ENCODE results near the gene PCLAF. TPM values are rescaled to one million over a fixed set of nuclear protein-coding genes. Genes with fewer than 3 reads are reported as not detected.
A peak's percentile ranks its signal among the peaks of the same experiment; 100 is the strongest.
"Not testable (repeated sequence)": the region's sequence is repeated elsewhere in the genome, so short reads cannot be mapped to it uniquely, and the experiment has no call there.

Gene PCLAF
- total RNA-seq, 2 experiments from 2014 or later: 114 to 121 TPM

DNA sequence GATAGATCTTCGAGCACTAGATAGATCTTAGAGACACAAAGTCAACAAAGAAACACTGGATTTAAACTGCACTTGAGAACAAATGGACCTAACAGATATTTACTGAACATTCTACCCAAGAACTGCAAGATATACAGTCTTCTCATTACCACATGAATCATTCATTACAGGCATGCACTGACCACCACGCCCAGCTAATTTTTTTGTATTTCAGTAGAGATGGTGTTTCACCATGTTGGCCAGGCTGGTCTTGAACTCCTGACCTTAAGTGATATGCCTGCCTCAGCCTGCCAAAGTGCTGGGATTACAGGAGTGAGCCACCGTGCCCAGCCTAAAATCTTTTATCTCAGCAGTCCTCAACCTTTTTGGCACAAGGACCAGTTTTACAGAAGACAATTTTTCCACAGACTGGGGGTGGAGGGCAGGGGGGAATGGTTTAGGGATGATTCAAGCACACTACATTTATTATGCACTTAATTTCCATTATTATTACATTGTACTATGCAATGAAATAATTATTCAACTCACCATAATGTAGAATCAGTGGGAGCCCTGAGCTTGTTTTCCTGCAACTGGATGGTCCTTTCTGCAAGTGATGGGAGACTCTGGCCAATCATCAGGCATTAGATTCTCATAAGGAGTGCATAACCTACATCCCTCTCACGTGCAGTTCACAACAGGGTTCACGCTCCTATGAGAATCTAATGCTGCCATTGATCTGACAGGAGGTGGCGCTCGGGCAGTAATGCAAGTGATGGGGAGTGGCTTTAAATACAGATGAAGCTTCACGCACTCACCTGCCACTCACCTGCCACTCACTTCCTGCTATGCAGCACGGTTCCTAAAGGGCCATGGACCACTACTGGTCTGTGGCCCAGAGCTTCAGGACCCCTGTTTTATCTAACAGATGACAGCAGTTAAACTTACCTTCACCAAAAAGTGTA, 47.0 kb downstream of the PCLAF start:
- H3K27me3 Mint-ChIP-seq: no peaks in the 10 kb centered on the region
- DNase-seq: peak; percentile 33
- H3K27ac Mint-ChIP-seq: peak overlapping the region; percentile 82
- H3K36me3 Mint-ChIP-seq (ENCODE audit: low read depth): peaks cover 15% of the 10 kb centered on the region
- H3K4me1 Mint-ChIP-seq: peaks cover 26% of the 10 kb centered on the region
- ChIA-PET CTCF (interaction anchor here (0.6 to 1.5 kb wide), 4 partner anchors 9 to 726 kb away, joined by 3 to 4 read pairs (median 3); no protein-coding TSS in a partner anchor), POLR2A (interaction anchor here (0.6 kb wide), 1 partner anchor 18 kb away, joined by 4 read pairs; no protein-coding TSS in a partner anchor)
- H3K4me3 Mint-ChIP-seq: no peak overlapping the region
- H3K9me3 Mint-ChIP-seq: no peaks in the 10 kb centered on the region

- POLR2A ChIA-PET: no interaction called here
Measured at GRCh38 chr15:64333516-64333915, 47.7 kb downstream of the PCLAF start.

DNA sequence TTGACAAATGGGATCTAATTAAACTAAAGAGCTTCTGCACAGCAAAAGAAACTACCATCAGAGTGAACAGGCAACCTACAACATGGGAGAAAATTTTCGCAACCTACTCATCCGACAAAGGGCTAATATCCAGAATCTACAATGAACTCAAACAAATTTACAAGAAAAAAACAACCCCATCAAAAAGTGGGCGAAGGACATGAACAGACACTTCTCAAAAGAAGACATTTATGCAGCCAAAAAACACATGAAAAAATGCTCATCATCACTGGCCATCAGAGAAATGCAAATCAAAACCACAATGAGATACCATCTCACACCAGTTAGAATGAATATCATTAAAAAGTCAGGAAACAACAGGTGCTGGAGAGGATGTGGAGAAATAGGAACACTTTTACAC, 49.6 kb downstream of the PCLAF start:
- H3K4me1 Mint-ChIP-seq: peaks cover 24% of the 10 kb centered on the region
- POLR2A ChIA-PET: not testable (repeated sequence)

More at GRCh38 chr15:64333516-64333915, 47.7 kb downstream of the PCLAF start:
- H3K4me1 Mint-ChIP-seq: peaks cover 26% of the 10 kb centered on the region
- CTCF ChIA-PET: interaction anchor here (1.5 kb wide), 1 partner anchor 15 kb away, joined by 4 read pairs; no protein-coding TSS in a partner anchor
- DNase-seq: no peak
- H3K4me3 Mint-ChIP-seq: no peak overlapping the region
- peak overlapping the region; percentile 82 for H3K27ac Mint-ChIP-seq
- peaks cover 11% of the 10 kb centered on the region for H3K36me3 Mint-ChIP-seq (ENCODE audit: low read depth)
- H3K27me3 Mint-ChIP-seq: no peaks in the 10 kb centered on the region
- no peaks in the 10 kb centered on the region for H3K9me3 Mint-ChIP-seq

DNA sequence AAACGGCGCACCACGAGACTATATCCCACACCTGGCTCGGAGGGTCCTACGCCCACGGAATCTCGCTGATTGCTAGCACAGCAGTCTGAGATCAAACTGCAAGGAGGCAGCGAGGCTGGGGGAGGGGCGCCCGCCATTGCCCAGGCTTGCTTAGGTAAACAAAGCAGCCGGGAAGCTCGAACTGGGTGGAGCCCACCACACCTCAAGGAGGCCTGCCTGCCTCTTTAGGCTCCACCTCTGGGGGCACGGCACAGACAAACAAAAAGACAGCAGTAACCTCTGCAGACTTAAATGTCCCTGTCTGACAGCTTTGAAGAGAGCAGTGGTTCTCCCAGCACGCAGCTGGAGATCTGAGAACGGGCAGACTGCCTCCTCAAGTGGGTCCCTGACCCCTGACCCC, 54.3 kb downstream of the PCLAF start:
- H3K4me1 Mint-ChIP-seq; H3K27me3 Mint-ChIP-seq; H3K36me3 Mint-ChIP-seq (ENCODE audit: low read depth); POLR2A ChIA-PET; H3K27ac Mint-ChIP-seq; H3K9me3 Mint-ChIP-seq; DNase-seq; H3K4me3 Mint-ChIP-seq: not testable (repeated sequence)
- CTCF ChIA-PET: interaction anchor here (0.6 kb wide), 1 partner anchor 9 kb away, joined by 4 read pairs; no protein-coding TSS in a partner anchor

More for the DNA sequence above, 49.6 kb downstream of the PCLAF start:
- H3K27ac Mint-ChIP-seq, H3K4me3 Mint-ChIP-seq, H3K9me3 Mint-ChIP-seq, DNase-seq, CTCF ChIA-PET, H3K27me3 Mint-ChIP-seq: not testable (repeated sequence)
- peaks cover 11% of the 10 kb centered on the region for H3K36me3 Mint-ChIP-seq (ENCODE audit: low read depth)

- POLR2A ChIA-PET: not testable (repeated sequence)
Measured at GRCh38 chr15:64326458-64326857, 54.8 kb downstream of the PCLAF start.

GRCh38 chr15:64324165-64324877, 56.9 kb downstream of the PCLAF start:
- no peaks in the 10 kb centered on the region for H3K9me3 Mint-ChIP-seq
- no peak overlapping the region for H3K4me3 Mint-ChIP-seq
- H3K27me3 Mint-ChIP-seq: no peaks in the 10 kb centered on the region
- H3K4me1 Mint-ChIP-seq: no peaks in the 10 kb centered on the region
- H3K27ac Mint-ChIP-seq: no peak overlapping the region
- POLR2A ChIA-PET: no interaction called here
- no peak for DNase-seq
- CTCF ChIA-PET: interaction anchor here (0.6 to 1.5 kb wide), 5 partner anchors 10 to 445 kb away, joined by 3 read pairs; no protein-coding TSS in a partner anchor
- no peaks in the 10 kb centered on the region for H3K36me3 Mint-ChIP-seq (ENCODE audit: low read depth)

More at GRCh38 chr15:64326458-64326857, 54.8 kb downstream of the PCLAF start:
- H3K36me3 Mint-ChIP-seq (ENCODE audit: low read depth); H3K9me3 Mint-ChIP-seq; DNase-seq; H3K4me3 Mint-ChIP-seq; H3K4me1 Mint-ChIP-seq; H3K27me3 Mint-ChIP-seq; H3K27ac Mint-ChIP-seq: not testable (repeated sequence)
- CTCF ChIA-PET: interaction anchor here (0.6 kb wide), 1 partner anchor 9 kb away, joined by 4 read pairs; no protein-coding TSS in a partner anchor

- no peak overlapping the region for H3K4me3 Mint-ChIP-seq
- ChIA-PET CTCF (no interaction called here), POLR2A (no interaction called here)
- H3K36me3 Mint-ChIP-seq (ENCODE audit: low read depth): peaks cover 9% of the 10 kb centered on the region
- DNase-seq: no peak
- no peak overlapping the region for H3K27ac Mint-ChIP-seq
- no peaks in the 10 kb centered on the region for H3K27me3 Mint-ChIP-seq
- H3K4me1 Mint-ChIP-seq: no peaks in the 10 kb centered on the region
- no peaks in the 10 kb centered on the region for H3K9me3 Mint-ChIP-seq
Measured at GRCh38 chr15:64315216-64315615, 66.0 kb downstream of the PCLAF start.

DNA sequence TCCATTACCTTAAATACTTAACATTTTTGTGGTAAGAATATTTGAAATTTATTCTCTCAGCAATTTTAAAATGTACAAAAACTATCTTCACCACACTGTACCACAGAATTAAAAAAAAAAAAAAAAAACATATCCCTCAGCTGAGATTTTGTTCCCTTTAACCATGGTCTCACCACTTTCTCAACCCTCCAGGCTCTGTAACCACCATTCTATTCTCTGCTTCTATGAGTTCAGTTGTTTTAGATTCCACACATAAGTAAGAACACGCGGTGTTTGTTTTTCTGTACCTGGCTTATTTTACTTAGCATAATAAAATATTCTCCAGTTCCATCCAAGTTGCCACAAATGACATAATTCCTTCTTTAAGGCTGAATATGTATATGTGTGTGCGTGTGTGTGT, 66.8 kb downstream of the PCLAF start:
- Mint-ChIP-seq H3K4me3 (no peak overlapping the region), H3K4me1 (no peaks in the 10 kb centered on the region), H3K27ac (no peak overlapping the region), H3K27me3 (no peaks in the 10 kb centered on the region), H3K9me3 (no peaks in the 10 kb centered on the region), H3K36me3 (ENCODE audit: low read depth) (peaks cover 9% of the 10 kb centered on the region)
- CTCF ChIA-PET: interaction anchor here (0.9 kb wide), 1 partner anchor 52 kb away, joined by 6 read pairs; no protein-coding TSS in a partner anchor
- POLR2A ChIA-PET: no interaction called here
- DNase-seq: no peak

Other genes with a start within 250 kb of the PCLAF start
- gene SNX22, start 229.7 kb downstream of the PCLAF start, total RNA-seq: under 1 TPM; 0.50 to 0.60 TPM
- gene PPIB, start 218.4 kb downstream of the PCLAF start, total RNA-seq: 100 to 1,000 TPM; 347 to 380 TPM
- gene CSNK1G1, start 25.3 kb downstream of the PCLAF start, total RNA-seq: 10 to 100 TPM; 24.6 to 30.4 TPM
- gene TRIP4, start 6.4 kb upstream of the PCLAF start, total RNA-seq: 10 to 100 TPM; 22.1 to 29.8 TPM
- gene ZNF609, start 79.1 kb upstream of the PCLAF start, total RNA-seq: 10 to 100 TPM; 38.9 to 42.1 TPM